K562 (cell line): ENCODE measurements around the gene RASD2. TPM values are rescaled to one million over a fixed set of nuclear protein-coding genes. Genes with fewer than 3 reads are reported as not detected.

Experiments
- ATAC-seq: fragments of 200-7000 bp; cut with Tn5 transposase; 3 replicates; pipeline ENCODE4 v1.9.1; 2020; ENCODE audit warnings: moderate library complexity
- BruUV-seq: library from RNA; stranded (reverse); fragments of 400-500 nt; replicated peaks from 2 replicates; lab custom pipeline; 2021; lab: Mats Ljungman, UMichigan
- CTCF ChIA-PET: fragments of 300-600 bp; formaldehyde crosslinking; extraction: SDS; loops from one replicate; lab custom pipeline; 2021; ENCODE audit warnings: low intra/inter-chr PET ratio; lab: Yijun Ruan, JAX
- POLR2A ChIA-PET: fragments of 300-600, 350-650 bp; sonication (Branson Sonifier 250); formaldehyde crosslinking; extraction: SDS; loops from one replicate; lab custom pipeline; 2021; ENCODE audit warnings: antibody characterized with exemption, inconsistent platforms; lab: Yijun Ruan, JAX
- DNase-seq, 4 experiments: peaks; one replicate each; pipeline versions ENCODE4 v3.0.0 to v3.0.0-alpha.2; 2011 to 2018; ENCODE audit warnings: low spot score in 3 of 4, mixed read lengths in 3 of 4; ENCODE audit errors: extremely low read depth in 1 of 4
- FAIRE-seq: peaks from 2 replicates; lab custom pipeline; 2011; peaks lifted over from hg19 to GRCh38; lab: Jason Lieb, UNC
- H2AFZ ChIP-seq: 2 replicates; pipeline ENCODE4 v1.6.0; 2011; ENCODE audit warnings: low read depth, low read length, control low read depth, inconsistent platforms
- H3K27ac ChIP-seq: fragments of 200-600 bp; 3 replicates; pipeline ENCODE4 v1.8.0; 2011; ENCODE audit warnings: low read depth, mild to moderate bottlenecking, control low read depth, inconsistent platforms, low read length, moderate library complexity, mixed read lengths; ENCODE audit errors: extremely low read depth
- H3K27me3 ChIP-seq, 2 experiments: fragments of 300-600 bp in 1 of 2; 2 replicates in 1 of 2; 3 replicates in 1 of 2; pipeline versions ENCODE4 v1.6.0 to v1.8.0; 2011; ENCODE audit warnings: inconsistent platforms in 2 of 2, low read length in 2 of 2, mild to moderate bottlenecking in 1 of 2, mixed read lengths in 1 of 2, moderate library complexity in 1 of 2; ENCODE audit not compliant: control insufficient read depth in 2 of 2, insufficient read depth in 2 of 2
- H3K36me3 ChIP-seq: fragments of 300-600 bp; 3 replicates; pipeline ENCODE4 v1.8.0; 2011; ENCODE audit warnings: mild to moderate bottlenecking, low read length, inconsistent platforms; ENCODE audit not compliant: control insufficient read depth, insufficient read depth
- H3K4me1 ChIP-seq, 2 experiments: fragments of 200-600 bp in 1 of 2; replicated peaks in 1 of 2; 2 replicates in 1 of 2; 3 replicates in 1 of 2; pipeline versions ENCODE4 v1.5.1 to v1.8.0; 2011; ENCODE audit warnings: inconsistent platforms in 2 of 2, low read length in 2 of 2, mild to moderate bottlenecking in 1 of 2, mixed read lengths in 1 of 2, moderate library complexity in 1 of 2; ENCODE audit not compliant: control insufficient read depth in 2 of 2, insufficient read depth in 2 of 2
- H3K4me2 ChIP-seq: 2 replicates; pipeline ENCODE4 v1.6.1; 2011; ENCODE audit warnings: low read length, control low read depth, inconsistent platforms, mixed read lengths; ENCODE audit not compliant: insufficient read depth
- H3K4me3 ChIP-seq: fragments of 200-600 bp; sonication (generic), shearing (Covaris generic); 2 replicates; pipeline ENCODE4 v1.5.1; 2016; ENCODE audit warnings: control low read depth, inconsistent platforms
- H3K79me2 ChIP-seq: fragments of 200-600 bp; 3 replicates; pipeline ENCODE4 v1.8.0; 2011; ENCODE audit warnings: low read length, inconsistent platforms; ENCODE audit not compliant: control insufficient read depth, insufficient read depth
- H3K9ac ChIP-seq, 2 experiments: 2 replicates each; pipeline versions ENCODE4 v1.6.0 to v1.6.1; 2011; ENCODE audit warnings: low read depth in 2 of 2, low read length in 2 of 2, control low read depth in 1 of 2, inconsistent platforms in 1 of 2, mild to moderate bottlenecking in 1 of 2, mixed read lengths in 1 of 2; ENCODE audit not compliant: insufficient read depth in 1 of 2
- H3K9me1 ChIP-seq: one replicate; pipeline ENCODE4 v1.6.0; 2011; ENCODE audit warnings: inconsistent platforms, mild to moderate bottlenecking, low read length, moderate library complexity; ENCODE audit not compliant: control insufficient read depth, insufficient read depth
- H3K9me3 ChIP-seq: replicated peaks from 2 replicates; pipeline ENCODE4 v1.5.1; 2011; ENCODE audit warnings: low read depth, low read length, inconsistent platforms; ENCODE audit not compliant: control insufficient read depth, insufficient read depth
- H4K20me1 ChIP-seq: replicated peaks from 2 replicates; pipeline ENCODE4 v1.6.1; 2011; ENCODE audit warnings: low read length, inconsistent platforms, mixed read lengths; ENCODE audit not compliant: control insufficient read depth, insufficient read depth
- BDP1 ChIP-seq: IDR thresholded peaks from 3 replicates; pipeline ENCODE4 v1.6.1; 2011; ENCODE audit not compliant: insufficient read length, insufficient read depth
- HMG20A ChIP-seq: fragments of 450-650 bp; formaldehyde crosslinking; conservative IDR thresholded peaks from 2 replicates; pipeline ENCODE4 v1.4.0; 2020; ENCODE audit warnings: mild to moderate bottlenecking, mixed read lengths
- HNRNPL ChIP-seq: fragments of 200-400 bp; formaldehyde crosslinking; IDR thresholded peaks from 2 replicates; pipeline ENCODE4 v1.6.1; 2017; ENCODE audit warnings: low read depth, mild to moderate bottlenecking, low read length
- HSF4 ChIP-seq: fragments of 250-450 bp; sonication (Bioruptor Pico); IDR thresholded peaks from 2 replicates; pipeline ENCODE4 v2.1.2; 2022; ENCODE audit warnings: mild to moderate bottlenecking, moderate library complexity, borderline replicate concordance
- ILF3 ChIP-seq: fragments of 450-650 bp; IDR thresholded peaks from 2 replicates; pipeline ENCODE4 v1.6.1; 2018; ENCODE audit warnings: antibody characterized with exemption, mild to moderate bottlenecking, moderate library complexity, borderline replicate concordance
- MIER1 ChIP-seq: fragments of 450-650 bp; IDR thresholded peaks from 2 replicates; pipeline ENCODE4 v1.6.1; 2016; ENCODE audit warnings: antibody characterized with exemption, mild to moderate bottlenecking, low read depth
- NELFE ChIP-seq: IDR thresholded peaks from 2 replicates; pipeline ENCODE4 v1.6.1; 2011; ENCODE audit warnings: mild to moderate bottlenecking; ENCODE audit not compliant: insufficient read depth, insufficient read length
- NFATC3 ChIP-seq: fragments of 450-650 bp; IDR thresholded peaks from 2 replicates; pipeline ENCODE4 v1.6.1; 2017; ENCODE audit warnings: mild to moderate bottlenecking
- NONO ChIP-seq, 2 experiments: fragments of 200-400 bp in 1 of 2; fragments of 450-650 bp in 1 of 2; formaldehyde crosslinking in 1 of 2; IDR thresholded peaks; 2 replicates each; pipeline ENCODE4 v1.6.1; 2017; ENCODE audit warnings: low read depth in 2 of 2, mild to moderate bottlenecking in 2 of 2, moderate library complexity in 2 of 2, low read length in 1 of 2
- NRF1 ChIP-seq, 2 experiments: fragments of 450-650 bp; IDR thresholded peaks in 1 of 2; conservative IDR thresholded peaks in 1 of 2; 2 replicates each; pipeline ENCODE4 v1.6.1; 2014; ENCODE audit warnings: mild to moderate bottlenecking in 2 of 2
- OTX1 ChIP-seq: fragments of 450-650 bp; formaldehyde crosslinking; IDR thresholded peaks from 2 replicates; pipeline ENCODE4 v1.4.0; 2022; ENCODE audit warnings: mild to moderate bottlenecking
- RFX5 ChIP-seq: IDR thresholded peaks from 2 replicates; pipeline ENCODE4 v1.6.1; 2011; ENCODE audit warnings: low read depth, mild to moderate bottlenecking, improper control_type of control experiment, low read length
- TAF15 ChIP-seq: fragments of 200-400 bp; formaldehyde crosslinking; IDR thresholded peaks from 2 replicates; pipeline ENCODE4 v1.6.1; 2017; ENCODE audit warnings: mild to moderate bottlenecking, low read depth, low read length, moderate library complexity
- XRCC5 ChIP-seq: fragments of 200-400 bp; formaldehyde crosslinking; IDR thresholded peaks from 2 replicates; pipeline ENCODE4 v1.6.1; 2017; ENCODE audit warnings: low read depth, mild to moderate bottlenecking, low read length
- ZFP30 ChIP-seq: fragments of 250-450 bp; sonication (Bioruptor Pico); IDR thresholded peaks from 2 replicates; pipeline ENCODE4 v1.8.0; 2022; ENCODE audit warnings: moderate library complexity, mild to moderate bottlenecking, inconsistent platforms, borderline replicate concordance
- ZNF134 ChIP-seq: fragments of 250-450 bp; sonication (Bioruptor Pico); conservative IDR thresholded peaks from 2 replicates; pipeline ENCODE4 v1.4.0; 2020
- ZNF764 ChIP-seq: fragments of 250-450 bp; sonication (Bioruptor Pico); IDR thresholded peaks from 2 replicates; pipeline ENCODE4 v1.4.0; 2020; ENCODE audit warnings: low read depth, mild to moderate bottlenecking, moderate library complexity
- WGBS: fragments of 100-300 bp; shearing (Covaris generic); methylation state at CpG from one replicate; pipeline ENCODE4 v1.1.6; 2016; ENCODE audit warnings: low coverage, mixed read lengths; ENCODE audit not compliant: insufficient coverage; ENCODE audit errors: missing lambda C conversion rate; 5-methylcytosine and 5-hydroxymethylcytosine counted together
- in situ Hi-C: fragments of 300-500 bp; cut with MboI; formaldehyde crosslinking; loops from 4 replicates; pipeline ENCODE4 v1.15.0; 2018; ENCODE audit warnings: inconsistent platforms, mixed read lengths
- intact Hi-C: fragments of 100-400 bp; cut with micrococcal nuclease; formaldehyde crosslinking; loops from 2 replicates; pipeline ENCODE4 v1.14.2; 2022
- polyA plus RNA-seq, 8 experiments: library from polyadenylated mRNA; depleted of rRNA in 4 of 8; stranded (reverse) in 5 of 8; unstranded in 3 of 8; fragments of >200 nt; fragmentation: Nextera tagmentation in 2 of 8; fragmentation: Illumina TruSeq in 1 of 8; extraction: Ambion mirVana in 2 of 8; extraction: Trizol in 1 of 8; gene quantifications; 2 replicates each; pipeline versions ENCODE4 v1.2.1 to v1.2.3, GENCODE V29; 2011 to 2014; ENCODE audit warnings: inconsistent platforms in 1 of 8, missing spikeins in 1 of 8
- total RNA-seq, 7 experiments: library from RNA; depleted of rRNA in 6 of 7; stranded (reverse); fragments of >200 nt in 6 of 7; fragmentation: Illumina TruSeq in 2 of 7; extraction: Trizol in 2 of 7; gene quantifications; 2 replicates each; pipeline versions ENCODE4 v1.2.1 to v1.2.3, GENCODE V29; 2011 to 2021; ENCODE audit warnings: low replicate concordance in 1 of 7
- TF ChIP-seq, protein P1 (sequence below): fragments of 250-450 bp; sonication (Bioruptor Pico); IDR thresholded peaks from 2 replicates; pipeline ENCODE4 v1.4.0; 2020; ENCODE audit warnings: mild to moderate bottlenecking, moderate library complexity

The RASD2 gene
- total and polyA plus RNA-seq, 9 of the 15 experiments (the other 6 are each of a cell fraction or from before 2014, with no cell fraction given) = 0.05 TPM; not detected in 8

DNA sequence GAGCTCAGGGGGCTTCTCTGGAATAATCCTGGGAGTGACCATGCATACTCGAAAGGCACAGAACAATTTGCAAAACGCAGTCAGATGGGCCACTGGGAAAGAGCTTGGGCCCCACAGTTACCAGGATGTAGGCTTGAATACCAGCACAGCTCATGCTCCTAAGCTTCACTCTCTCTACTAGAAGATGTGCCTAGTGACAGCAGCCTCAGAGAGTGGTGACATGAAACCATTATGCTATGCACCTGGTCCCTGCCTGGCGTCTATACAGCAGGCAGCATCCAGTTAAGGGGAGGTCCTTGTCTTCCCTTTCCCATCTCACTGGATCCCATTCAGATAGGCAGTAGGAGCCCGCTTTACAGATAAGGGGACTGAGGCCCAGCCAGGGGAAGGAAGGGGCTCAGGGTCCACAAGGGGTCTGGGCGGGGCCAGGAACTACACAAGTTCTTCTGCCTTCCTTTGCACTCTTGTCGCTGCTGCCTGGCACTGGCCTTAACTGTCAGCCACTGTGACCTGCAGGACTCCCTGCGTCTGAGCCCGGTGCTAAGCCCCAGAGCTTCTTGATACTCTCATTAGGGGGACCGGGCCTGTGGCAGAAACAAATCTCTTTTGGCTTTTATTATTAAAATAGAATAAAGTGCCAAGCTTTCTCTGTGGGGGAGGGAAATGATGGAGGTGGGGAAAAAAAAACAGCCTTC is 21.2 kb upstream of the RASD2 start:
- H3K4me2 ChIP-seq = no peak overlapping the region
- no peak overlapping the region for H2AFZ ChIP-seq
- H3K4me1 ChIP-seq = peaks cover 8 to 10% of the 10 kb centered on the region in 2 experiments; a peak in 3 of 5 replicates
- H3K79me2 ChIP-seq = no peaks in the 10 kb centered on the region
- 4% methylated on average over 8 of the region's 9 CpGs for WGBS
- DNase-seq = no peak
- H3K36me3 ChIP-seq = no peaks in the 10 kb centered on the region
- H3K27ac ChIP-seq = no peak overlapping the region
- H3K9me3 ChIP-seq = no peaks in the 10 kb centered on the region
- H4K20me1 ChIP-seq = peaks cover 5% of the 10 kb centered on the region; the same call in 1 of the 2 replicates
- no peaks in the 10 kb centered on the region for H3K9me1 ChIP-seq
- BruUV-seq = no TSS peak
- no peak overlapping the region for H3K9ac ChIP-seq
- CTCF ChIA-PET = no interaction called here
- in situ Hi-C loops = no loop called here
- no peak overlapping the region for H3K4me3 ChIP-seq
- intact Hi-C loops = no loop called here
- ATAC-seq = no peak
- POLR2A ChIA-PET = no interaction called here
- FAIRE-seq = no peak
- TF ChIP-seq, protein P1, sequence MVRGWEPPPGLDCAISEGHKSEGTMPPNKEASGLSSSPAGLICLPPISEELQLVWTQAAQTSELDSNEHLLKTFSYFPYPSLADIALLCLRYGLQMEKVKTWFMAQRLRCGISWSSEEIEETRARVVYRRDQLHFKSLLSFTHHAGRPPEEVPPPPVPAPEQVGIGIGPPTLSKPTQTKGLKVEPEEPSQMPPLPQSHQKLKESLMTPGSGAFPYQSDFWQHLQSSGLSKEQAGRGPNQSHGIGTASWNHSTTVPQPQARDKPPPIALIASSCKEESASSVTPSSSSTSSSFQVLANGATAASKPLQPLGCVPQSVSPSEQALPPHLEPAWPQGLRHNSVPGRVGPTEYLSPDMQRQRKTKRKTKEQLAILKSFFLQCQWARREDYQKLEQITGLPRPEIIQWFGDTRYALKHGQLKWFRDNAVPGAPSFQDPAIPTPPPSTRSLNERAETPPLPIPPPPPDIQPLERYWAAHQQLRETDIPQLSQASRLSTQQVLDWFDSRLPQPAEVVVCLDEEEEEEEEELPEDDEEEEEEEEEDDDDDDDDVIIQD (CRISPR knock-in tag) = no peak
- TF ChIP-seq BDP1 = no peak
- no peak for TF ChIP-seq HSF4 (CRISPR knock-in tag)
- no peak for TF ChIP-seq ILF3
- no peak for TF ChIP-seq OTX1 (CRISPR knock-in tag)
- TF ChIP-seq XRCC5 = no peak
- no peak for TF ChIP-seq RFX5
- TF ChIP-seq ZFP30 (CRISPR knock-in tag) = no peak
- no peak for TF ChIP-seq NONO (IDR thresholded peaks at IDR 0.05; ENCODE audit: low read depth in 2 of 2, low read length in 1 of 2)
- TF ChIP-seq ZNF764 (CRISPR knock-in tag) = no peak
- no peak for TF ChIP-seq ZNF134 (CRISPR knock-in tag)
- TF ChIP-seq MIER1 = no peak
- TF ChIP-seq HNRNPL = no peak
- no peak for TF ChIP-seq NELFE
- no peak for TF ChIP-seq NRF1 (conservative IDR thresholded peaks at IDR 0.05 in 1 of 2, IDR thresholded peaks at IDR 0.05 in 1 of 2)
- TF ChIP-seq HMG20A (CRISPR knock-in tag) = no peak
- no peak for TF ChIP-seq TAF15
- TF ChIP-seq NFATC3 = no peak
- TF ChIP-seq, all 486 proteins: peak for 0
- H3K27me3 ChIP-seq = peaks cover 3 to 40% of the 10 kb centered on the region in 2 experiments; a peak in 2 of 5 replicates
